ENCODE measurements around the gene DEDD2. TPM values are rescaled to one million over a fixed set of nuclear protein-coding genes. Genes with fewer than 3 reads are reported as not detected.

The DEDD2 gene
- total RNA-seq, 1 donor from 2014 or later = 27.1 TPM

DNA sequence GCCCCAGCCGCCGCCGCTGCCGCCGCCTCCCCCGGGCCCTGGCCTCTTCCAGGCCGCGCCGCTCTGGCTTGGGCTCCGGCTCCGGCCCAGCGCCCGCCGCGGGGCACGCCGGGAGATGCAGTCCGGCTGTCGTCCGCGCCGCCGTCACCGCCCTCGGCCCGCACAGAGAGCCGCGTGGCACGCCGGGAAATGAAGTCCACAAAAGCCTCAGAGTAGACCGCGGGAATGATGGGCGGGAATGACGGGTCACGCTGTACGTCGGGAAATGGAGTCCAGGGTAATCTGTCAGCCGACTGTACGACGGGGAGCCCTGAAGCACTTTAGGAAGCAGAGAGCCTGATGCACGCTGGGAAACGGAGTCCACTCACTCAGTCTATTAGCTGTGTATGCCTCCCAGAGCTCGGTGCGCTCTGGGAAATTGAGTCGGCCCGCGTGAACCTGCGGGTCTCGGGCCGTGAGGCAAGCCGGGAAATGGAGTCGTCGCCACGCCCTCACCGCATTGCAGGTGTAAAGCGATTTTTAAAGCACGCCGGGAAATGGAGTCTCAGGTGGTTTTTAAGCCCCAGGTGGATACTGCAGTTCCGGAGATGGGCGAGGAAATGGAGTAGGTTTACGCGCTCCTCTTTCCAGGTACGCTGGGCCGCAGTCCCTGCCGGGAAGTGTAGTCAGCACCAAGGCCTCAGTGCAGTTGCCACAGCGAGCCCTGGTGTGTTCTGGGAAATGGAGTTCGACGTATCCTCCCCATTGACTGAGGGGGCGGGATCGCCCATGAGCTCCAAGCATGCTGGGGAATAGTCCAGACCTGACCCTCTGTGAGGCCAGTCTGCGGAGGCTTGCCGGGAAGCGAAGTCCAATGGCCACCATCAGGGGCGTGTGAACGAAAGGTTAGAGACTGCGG is 25.3 kb upstream of the DEDD2 start, which contains the start of gene GSK3A:
Gene GSK3A, minus strand, starts transcription at position 91 of the 898 bp plus-strand sequence. CDS start 137 bp downstream, outside the sequence.
- peak within 1 kb of the TSS; percentile 95 for H3K4me3 Mint-ChIP-seq (ENCODE audit: unreplicated experiment)
- TF ChIP-seq, protein P1, sequence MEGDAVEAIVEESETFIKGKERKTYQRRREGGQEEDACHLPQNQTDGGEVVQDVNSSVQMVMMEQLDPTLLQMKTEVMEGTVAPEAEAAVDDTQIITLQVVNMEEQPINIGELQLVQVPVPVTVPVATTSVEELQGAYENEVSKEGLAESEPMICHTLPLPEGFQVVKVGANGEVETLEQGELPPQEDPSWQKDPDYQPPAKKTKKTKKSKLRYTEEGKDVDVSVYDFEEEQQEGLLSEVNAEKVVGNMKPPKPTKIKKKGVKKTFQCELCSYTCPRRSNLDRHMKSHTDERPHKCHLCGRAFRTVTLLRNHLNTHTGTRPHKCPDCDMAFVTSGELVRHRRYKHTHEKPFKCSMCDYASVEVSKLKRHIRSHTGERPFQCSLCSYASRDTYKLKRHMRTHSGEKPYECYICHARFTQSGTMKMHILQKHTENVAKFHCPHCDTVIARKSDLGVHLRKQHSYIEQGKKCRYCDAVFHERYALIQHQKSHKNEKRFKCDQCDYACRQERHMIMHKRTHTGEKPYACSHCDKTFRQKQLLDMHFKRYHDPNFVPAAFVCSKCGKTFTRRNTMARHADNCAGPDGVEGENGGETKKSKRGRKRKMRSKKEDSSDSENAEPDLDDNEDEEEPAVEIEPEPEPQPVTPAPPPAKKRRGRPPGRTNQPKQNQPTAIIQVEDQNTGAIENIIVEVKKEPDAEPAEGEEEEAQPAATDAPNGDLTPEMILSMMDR (IDR thresholded peaks at IDR 0.05; ENCODE audit: unreplicated experiment) = no peak
- peak; percentile 96 for DNase-seq (ENCODE audit: low spot score)
- H3K9me3 Mint-ChIP-seq (ENCODE audit: unreplicated experiment) = no peaks in the 10 kb centered on the region
- peaks cover 10% of the 10 kb centered on the region for H3K36me3 Mint-ChIP-seq (ENCODE audit: low read depth, unreplicated experiment)
- H3K27ac Mint-ChIP-seq (ENCODE audit: unreplicated experiment) = peak within 1 kb of the TSS; percentile 72
- H3K4me1 Mint-ChIP-seq (ENCODE audit: unreplicated experiment) = peaks cover 52% of the 10 kb centered on the region
- peaks cover 24% of the 10 kb centered on the region for H3K27me3 Mint-ChIP-seq (ENCODE audit: unreplicated experiment)

DNA sequence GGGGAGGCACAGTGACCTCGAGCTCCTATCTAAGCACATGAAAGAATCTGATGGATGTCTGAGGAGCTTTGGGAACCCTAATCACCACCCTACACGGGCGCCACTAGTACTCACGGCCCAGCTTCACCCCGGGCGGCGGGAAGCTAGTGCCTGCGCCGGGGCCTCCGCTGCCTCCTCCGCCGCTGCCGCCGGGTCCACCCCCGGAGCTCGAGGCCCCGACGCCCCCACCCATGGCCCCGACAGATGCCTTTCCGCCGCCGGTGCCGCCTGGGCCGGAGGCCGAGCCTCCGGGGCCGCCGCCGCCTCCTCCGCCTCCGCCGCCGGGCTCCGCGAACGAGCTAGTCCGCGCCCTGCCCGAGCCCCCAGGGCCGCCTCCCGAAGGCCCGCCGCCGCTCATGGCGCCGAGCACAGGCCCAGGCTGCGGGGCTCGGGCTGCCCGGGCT is 24.6 kb upstream of the DEDD2 start:
- Mint-ChIP-seq H3K27ac (ENCODE audit: unreplicated experiment) (peak overlapping the region; percentile 64), H3K9me3 (ENCODE audit: unreplicated experiment) (no peaks in the 10 kb centered on the region), H3K4me3 (ENCODE audit: unreplicated experiment) (peak overlapping the region; percentile 93), H3K36me3 (ENCODE audit: low read depth, unreplicated experiment) (peaks cover 10% of the 10 kb centered on the region), H3K4me1 (ENCODE audit: unreplicated experiment) (peaks cover 52% of the 10 kb centered on the region), H3K27me3 (ENCODE audit: unreplicated experiment) (peaks cover 24% of the 10 kb centered on the region)
- DNase-seq (ENCODE audit: low spot score) = no peak
- TF ChIP-seq, protein P1 (IDR thresholded peaks at IDR 0.05; ENCODE audit: unreplicated experiment) = no peak

DNA sequence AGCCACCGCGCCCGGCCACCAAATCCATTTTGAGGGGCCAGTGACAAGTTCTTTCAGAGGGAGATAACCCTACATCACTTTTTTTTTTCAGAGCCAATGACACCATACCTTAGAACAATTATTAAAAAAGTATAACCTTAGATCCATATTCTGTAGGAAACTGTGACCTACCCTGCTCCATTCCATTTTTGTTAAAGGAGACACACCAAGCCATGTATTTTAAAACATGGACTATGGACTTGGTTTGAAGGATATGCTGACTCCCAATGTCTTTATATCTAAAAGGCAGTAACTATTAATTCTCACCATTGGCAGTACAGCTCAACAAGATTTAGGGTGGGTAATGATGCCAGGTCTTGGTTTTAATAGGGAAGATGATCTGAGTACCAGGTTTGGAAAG is 23.8 kb upstream of the DEDD2 start:
- H3K4me1 Mint-ChIP-seq (ENCODE audit: unreplicated experiment) = peaks cover 45% of the 10 kb centered on the region
- peaks cover 22% of the 10 kb centered on the region for H3K27me3 Mint-ChIP-seq (ENCODE audit: unreplicated experiment)
- no peaks in the 10 kb centered on the region for H3K9me3 Mint-ChIP-seq (ENCODE audit: unreplicated experiment)
- H3K27ac Mint-ChIP-seq (ENCODE audit: unreplicated experiment) = peak overlapping the region; percentile 64
- peaks cover 18% of the 10 kb centered on the region for H3K36me3 Mint-ChIP-seq (ENCODE audit: low read depth, unreplicated experiment)
- H3K4me3 Mint-ChIP-seq (ENCODE audit: unreplicated experiment) = peak overlapping the region; percentile 93
- no peak for DNase-seq (ENCODE audit: low spot score)
- TF ChIP-seq, protein P1 (IDR thresholded peaks at IDR 0.05; ENCODE audit: unreplicated experiment) = no peak

DNA sequence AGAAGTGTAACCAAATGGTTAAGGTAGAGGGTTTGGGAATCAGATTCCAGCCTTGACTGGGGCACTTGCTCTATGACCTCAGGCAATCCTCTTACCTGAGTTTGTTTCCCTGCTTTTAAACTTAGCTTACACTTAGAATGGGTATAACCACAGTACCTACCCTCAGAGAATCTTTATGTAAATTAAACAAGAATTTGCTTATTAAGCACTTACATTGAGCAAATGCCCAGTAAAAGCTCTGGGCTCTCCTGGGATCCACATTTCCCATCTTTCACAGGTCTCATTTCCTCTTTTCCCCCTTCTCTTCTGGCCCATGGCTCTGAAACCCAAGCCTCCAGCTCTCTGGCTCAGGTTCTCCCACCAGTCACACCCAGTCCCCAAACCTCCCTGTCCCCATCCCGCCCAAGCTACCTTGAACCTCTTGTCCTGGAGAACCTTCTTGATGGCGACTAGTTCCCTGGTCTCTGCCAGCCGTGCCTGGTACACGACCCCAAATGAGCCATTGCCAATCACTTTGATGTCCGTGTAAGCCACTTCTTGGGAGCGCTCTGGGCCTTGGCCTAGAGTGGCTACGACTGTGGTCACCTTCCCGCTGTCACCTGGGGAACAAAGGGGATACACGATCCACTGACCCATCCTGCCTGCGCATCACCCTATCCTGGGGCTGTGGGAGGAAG is 22.2 kb upstream of the DEDD2 start:
- DNase-seq (ENCODE audit: low spot score) = no peak
- H3K4me3 Mint-ChIP-seq (ENCODE audit: unreplicated experiment) = peak overlapping the region; percentile 69
- no peaks in the 10 kb centered on the region for H3K9me3 Mint-ChIP-seq (ENCODE audit: unreplicated experiment)
- TF ChIP-seq, protein P1 (IDR thresholded peaks at IDR 0.05; ENCODE audit: unreplicated experiment) = no peak
- no peak overlapping the region for H3K27ac Mint-ChIP-seq (ENCODE audit: unreplicated experiment)
- H3K27me3 Mint-ChIP-seq (ENCODE audit: unreplicated experiment) = peaks cover 19% of the 10 kb centered on the region
- H3K4me1 Mint-ChIP-seq (ENCODE audit: unreplicated experiment) = peaks cover 37% of the 10 kb centered on the region
- peaks cover 21% of the 10 kb centered on the region for H3K36me3 Mint-ChIP-seq (ENCODE audit: low read depth, unreplicated experiment)

All from endothelial cell (in vitro differentiated cells).